Mucosa of gallbladder (tissue), 1 donor: ENCODE data around the gene AGFG1. TPM values are rescaled to one million over a fixed set of nuclear protein-coding genes. Genes with fewer than 3 reads are reported as not detected.
A peak's percentile ranks its signal among the peaks of the same experiment; 100 is the strongest.

ENCODE experiments used
- DNase-seq: peaks from one replicate; pipeline ENCODE4 v3.0.0-alpha.2; 2020; ENCODE audit warnings: low spot score
- total RNA-seq: library from RNA; stranded (reverse); gene quantifications from one replicate; pipeline ENCODE4 v1.2.1, GENCODE V29; 2021
- donor health status: DM: no; HTN: no; CAD: no.

The AGFG1 gene
- total RNA-seq, 1 donor from 2014 or later: 77.9 TPM

- DNase-seq: peak; percentile 15
Observed at GRCh38 chr2:227608561-227609338, 136.8 kb downstream of the AGFG1 start.

GRCh38 chr2:227610123-227610522 is 138.2 kb downstream of the AGFG1 start:
- no peak for DNase-seq

Other genes starting within 250 kb of the AGFG1 start
- gene MFF, start 146.9 kb upstream of the AGFG1 start, total RNA-seq: 70.8 TPM
- not detected for gene TM4SF20, start 92.8 kb upstream of the AGFG1 start, total RNA-seq
- not detected for gene SCYGR1, start 84.2 kb upstream of the AGFG1 start, total RNA-seq
- gene SCYGR2, start 126.7 kb downstream of the AGFG1 start, total RNA-seq: not detected
- gene SCYGR3, start 142.7 kb downstream of the AGFG1 start, total RNA-seq: not detected
- not detected for gene SCYGR4, start 145.3 kb downstream of the AGFG1 start, total RNA-seq
- not detected for gene SCYGR5, start 194.6 kb downstream of the AGFG1 start, total RNA-seq
- 87.4 TPM for gene SLC19A3, start 245.9 kb downstream of the AGFG1 start, total RNA-seq